Endodermal cell (in vitro differentiated cells): Measurements from ENCODE around the gene ZCWPW1. TPM values are rescaled to one million over a fixed set of nuclear protein-coding genes. Genes with fewer than 3 reads are reported as not detected.

Experiments
- DNase-seq: peaks from one replicate; pipeline ENCODE4 v3.0.0-alpha.2; 2017
- H3K27ac ChIP-seq: 2 replicates; pipeline ENCODE4 v1.5.1; 2013; ENCODE audit warnings: mild to moderate bottlenecking, low read depth, low read length, moderate library complexity
- H3K27me3 ChIP-seq: 2 replicates; pipeline ENCODE4 v1.6.1; 2013; ENCODE audit warnings: mild to moderate bottlenecking, low read length, moderate library complexity; ENCODE audit not compliant: insufficient read depth, control insufficient read depth, poor library complexity, severe bottlenecking
- H3K36me3 ChIP-seq: 2 replicates; pipeline ENCODE4 v1.7.0; 2013; ENCODE audit warnings: mild to moderate bottlenecking, low read length, moderate library complexity; ENCODE audit not compliant: control insufficient read depth, insufficient read depth
- H3K4me1 ChIP-seq: one replicate; pipeline ENCODE4 v1.7.0; 2013; ENCODE audit warnings: low read length; ENCODE audit not compliant: control insufficient read depth, insufficient read depth
- H3K4me3 ChIP-seq: 2 replicates; pipeline ENCODE4 v1.5.1; 2013; ENCODE audit warnings: mild to moderate bottlenecking, low read length, moderate library complexity
- H3K9ac ChIP-seq: 2 replicates; pipeline ENCODE4 v1.6.1; 2013; ENCODE audit warnings: mild to moderate bottlenecking, low read length, moderate library complexity; ENCODE audit not compliant: poor library complexity, severe bottlenecking; ENCODE audit errors: extremely low read depth
- H3K9me3 ChIP-seq: 2 replicates; pipeline ENCODE4 v1.6.1; 2013; ENCODE audit warnings: mild to moderate bottlenecking, low read length, moderate library complexity; ENCODE audit not compliant: control insufficient read depth
- H3K27ac Mint-ChIP-seq: 2 replicates; pipeline ENCODE4 v1.8.0; 2020; ENCODE audit warnings: mixed read lengths
- H3K27me3 Mint-ChIP-seq: 2 replicates; pipeline ENCODE4 v1.8.0; 2021; ENCODE audit warnings: mild to moderate bottlenecking, mixed read lengths; ENCODE audit not compliant: insufficient read depth
- H3K36me3 Mint-ChIP-seq: 2 replicates; pipeline ENCODE4 v1.8.0; 2020; ENCODE audit warnings: low read depth, mixed read lengths
- H3K4me1 Mint-ChIP-seq: 2 replicates; pipeline ENCODE4 v1.8.0; 2020; ENCODE audit warnings: mixed read lengths
- H3K4me3 Mint-ChIP-seq: 2 replicates; pipeline ENCODE4 v1.8.0; 2020; ENCODE audit warnings: mild to moderate bottlenecking, moderate library complexity, mixed read lengths
- H3K9me3 Mint-ChIP-seq: 2 replicates; pipeline ENCODE4 v1.8.0; 2020; ENCODE audit warnings: mild to moderate bottlenecking, mixed read lengths
- WGBS, 2 experiments: methylation state at CpG; one replicate each; pipeline versions ENCODE4 v1.1.5 to v1.1.7; 2013; ENCODE audit warnings: missing lambda C conversion rate in 2 of 2, mixed read lengths in 1 of 2; ENCODE audit not compliant: insufficient coverage in 1 of 2, insufficient read length in 1 of 2; 5-methylcytosine and 5-hydroxymethylcytosine counted together
- total RNA-seq, 2 donors: library from RNA; stranded (reverse); fragmentation: NEBNext Ultra II Directional in 1 of 2; extraction: Animal tissue kit (Norgen Biotek cat#: 25700) in 1 of 2; gene quantifications; 2 replicates in 1 of 2; 3 replicates in 1 of 2; pipeline ENCODE4 v1.2.1, GENCODE V29; 2021
- TF ChIP-seq, protein P1 (sequence below): fragments of 200-600 bp; sonication (generic); conservative IDR thresholded peaks from 2 replicates; pipeline ENCODE4 v1.5.0; 2021; ENCODE audit warnings: antibody characterized with exemption, mild to moderate bottlenecking

Gene ZCWPW1
- total RNA-seq, 2 donors from 2014 or later: 1.9 to 2.3 TPM

DNA sequence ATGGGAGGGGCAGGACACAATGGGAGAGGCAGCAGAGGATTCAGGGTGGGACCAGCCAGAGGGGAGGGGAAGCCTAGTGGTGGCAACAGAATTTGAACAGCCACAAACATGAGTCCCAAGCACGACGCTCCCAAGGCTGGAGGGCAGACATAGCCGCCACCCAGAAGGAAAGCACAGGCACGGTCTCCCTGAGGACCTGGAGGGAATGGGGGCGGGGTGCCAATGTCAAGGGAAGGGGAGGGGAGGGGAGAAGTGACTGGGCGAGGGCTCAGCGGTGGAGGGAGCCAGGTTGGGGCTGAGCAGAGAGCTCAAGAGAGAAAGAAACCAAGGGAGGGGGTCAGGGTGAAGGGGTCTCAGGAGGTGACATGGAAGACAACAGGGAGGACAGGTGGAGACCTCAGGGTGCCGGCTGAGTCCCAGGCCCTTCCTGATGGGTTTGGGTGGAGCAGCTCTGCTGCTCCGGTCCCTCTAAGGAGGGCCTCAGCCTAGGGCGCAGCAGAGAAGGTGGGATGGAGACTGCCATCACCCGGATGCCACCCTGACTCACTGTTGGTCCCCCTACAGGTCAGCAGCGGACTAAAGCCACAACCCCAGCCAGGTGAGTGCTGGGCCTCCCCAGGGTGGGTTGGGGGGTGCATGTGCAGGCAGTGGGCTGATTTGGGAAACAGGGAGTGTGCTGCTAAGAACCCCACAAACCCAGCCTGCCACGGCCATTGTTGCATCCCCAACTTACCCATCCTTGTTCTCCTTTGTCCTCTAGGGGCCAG, 31.0 kb downstream of the ZCWPW1 start:
- no peak overlapping the region for H3K4me3 Mint-ChIP-seq
- 59 to 78% methylated on average over 7 to 13 of the region's 13 CpGs for WGBS, 2 experiments

DNA sequence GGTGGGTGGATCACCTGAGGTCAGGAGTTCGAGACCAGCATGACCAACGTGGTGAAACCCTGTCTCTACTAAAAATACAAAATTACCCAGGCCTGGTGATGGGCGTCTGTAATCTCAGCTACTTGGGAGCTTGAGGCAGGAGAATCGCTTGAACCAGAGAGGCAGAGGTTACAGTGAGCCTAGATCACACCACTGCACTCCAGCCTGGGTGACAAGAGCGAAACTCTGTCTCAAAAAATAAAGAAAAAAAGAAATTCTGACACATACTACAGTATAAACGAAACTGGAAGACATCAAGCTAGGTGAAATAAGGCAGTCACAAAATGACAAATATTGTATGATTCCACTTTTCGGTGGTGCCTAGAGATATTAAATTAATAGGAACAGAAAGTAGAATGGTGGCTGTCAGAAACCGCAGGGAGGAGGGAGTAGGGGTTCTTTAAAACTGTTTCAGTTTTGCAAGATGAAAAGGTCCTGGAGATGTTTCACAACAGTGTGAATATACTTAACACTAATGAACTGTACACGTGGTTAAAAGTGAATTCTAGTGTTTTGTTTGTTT, 32.0 kb downstream of the ZCWPW1 start:
- Mint-ChIP-seq H3K4me3 (no peak overlapping the region), H3K27me3 (peaks cover 30% of the 10 kb centered on the region), H3K27ac (no peak overlapping the region), H3K9me3 (no peaks in the 10 kb centered on the region), H3K4me1 (peaks cover 6% of the 10 kb centered on the region), H3K36me3 (no peaks in the 10 kb centered on the region)
- H3K4me3 ChIP-seq: no peak overlapping the region
- H3K36me3 ChIP-seq: no peaks in the 10 kb centered on the region
- no peaks in the 10 kb centered on the region for H3K4me1 ChIP-seq
- 90 to 94% methylated on average over 7 to 9 of the region's 9 CpGs for WGBS, 2 experiments
- no peak overlapping the region for H3K9ac ChIP-seq
- no peaks in the 10 kb centered on the region for H3K27me3 ChIP-seq
- no peak overlapping the region for H3K27ac ChIP-seq
- no peak for DNase-seq
- TF ChIP-seq, protein P1, sequence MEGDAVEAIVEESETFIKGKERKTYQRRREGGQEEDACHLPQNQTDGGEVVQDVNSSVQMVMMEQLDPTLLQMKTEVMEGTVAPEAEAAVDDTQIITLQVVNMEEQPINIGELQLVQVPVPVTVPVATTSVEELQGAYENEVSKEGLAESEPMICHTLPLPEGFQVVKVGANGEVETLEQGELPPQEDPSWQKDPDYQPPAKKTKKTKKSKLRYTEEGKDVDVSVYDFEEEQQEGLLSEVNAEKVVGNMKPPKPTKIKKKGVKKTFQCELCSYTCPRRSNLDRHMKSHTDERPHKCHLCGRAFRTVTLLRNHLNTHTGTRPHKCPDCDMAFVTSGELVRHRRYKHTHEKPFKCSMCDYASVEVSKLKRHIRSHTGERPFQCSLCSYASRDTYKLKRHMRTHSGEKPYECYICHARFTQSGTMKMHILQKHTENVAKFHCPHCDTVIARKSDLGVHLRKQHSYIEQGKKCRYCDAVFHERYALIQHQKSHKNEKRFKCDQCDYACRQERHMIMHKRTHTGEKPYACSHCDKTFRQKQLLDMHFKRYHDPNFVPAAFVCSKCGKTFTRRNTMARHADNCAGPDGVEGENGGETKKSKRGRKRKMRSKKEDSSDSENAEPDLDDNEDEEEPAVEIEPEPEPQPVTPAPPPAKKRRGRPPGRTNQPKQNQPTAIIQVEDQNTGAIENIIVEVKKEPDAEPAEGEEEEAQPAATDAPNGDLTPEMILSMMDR: no peak
- H3K9me3 ChIP-seq: no peaks in the 10 kb centered on the region

More for the DNA sequence above, 31.0 kb downstream of the ZCWPW1 start:
- no peaks in the 10 kb centered on the region for H3K36me3 ChIP-seq
- H3K27me3 ChIP-seq: no peaks in the 10 kb centered on the region
- DNase-seq: peak; percentile 65
- H3K27ac Mint-ChIP-seq: no peak overlapping the region
- H3K4me1 ChIP-seq: no peaks in the 10 kb centered on the region
- H3K9ac ChIP-seq: no peak overlapping the region
- H3K36me3 Mint-ChIP-seq: no peaks in the 10 kb centered on the region
- no peaks in the 10 kb centered on the region for H3K9me3 Mint-ChIP-seq
- no peak overlapping the region for H3K27ac ChIP-seq
- peaks cover 30% of the 10 kb centered on the region for H3K27me3 Mint-ChIP-seq
- H3K9me3 ChIP-seq: no peaks in the 10 kb centered on the region
- H3K4me3 ChIP-seq: no peak overlapping the region
- H3K4me1 Mint-ChIP-seq: peaks cover 6% of the 10 kb centered on the region
- TF ChIP-seq, protein P1: peak; percentile 60

DNA sequence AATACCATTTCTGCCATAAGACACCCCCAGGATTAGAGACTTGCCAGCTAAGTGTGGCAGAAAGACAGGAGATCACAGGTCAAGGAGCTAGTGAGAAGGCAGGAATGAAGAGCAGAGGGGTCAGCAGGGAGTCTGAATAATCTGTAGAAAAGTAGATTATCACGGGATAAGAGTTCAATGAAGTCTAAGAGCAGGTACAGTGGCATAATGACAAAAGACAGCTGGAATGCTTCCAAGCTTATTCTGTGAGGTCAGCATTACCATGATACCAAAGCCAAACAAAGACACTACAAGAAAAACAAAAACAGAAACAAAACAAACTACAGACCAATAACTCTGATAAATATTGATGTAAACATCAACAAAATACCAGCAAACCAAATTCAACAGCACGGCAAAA, 34.4 kb downstream of the ZCWPW1 start:
- WGBS, 2 experiments: 66% methylated on average over 2 of the region's 2 CpGs; no CpG with 5 or more reads in 1 of the 2 experiments

More for the DNA sequence above, 34.4 kb downstream of the ZCWPW1 start:
- H3K9ac ChIP-seq: no peak overlapping the region
- Mint-ChIP-seq H3K36me3 (no peaks in the 10 kb centered on the region), H3K27me3 (peaks cover 24% of the 10 kb centered on the region), H3K4me3 (no peak overlapping the region), H3K4me1 (peaks cover 6% of the 10 kb centered on the region), H3K27ac (no peak overlapping the region), H3K9me3 (no peaks in the 10 kb centered on the region)
- no peak overlapping the region for H3K4me3 ChIP-seq
- DNase-seq: no peak
- no peak overlapping the region for H3K27ac ChIP-seq
- H3K36me3 ChIP-seq: no peaks in the 10 kb centered on the region
- no peaks in the 10 kb centered on the region for H3K27me3 ChIP-seq
- TF ChIP-seq, protein P1: no peak
- no peaks in the 10 kb centered on the region for H3K4me1 ChIP-seq
- no peaks in the 10 kb centered on the region for H3K9me3 ChIP-seq
